Endometrial microvascular endothelial cells (primary cell): ENCODE data around the gene MAT2B. TPM values are rescaled to one million over a fixed set of nuclear protein-coding genes. Genes with fewer than 3 reads are reported as not detected.
"Not testable (repeated sequence)": the region's sequence is repeated elsewhere in the genome, so short reads cannot be mapped to it uniquely, and the experiment has no call there.

ENCODE experiments used
- in situ Hi-C: cut with HindIII; loops from 2 replicates; pipeline ENCODE4 v1.10.0; 2017; ENCODE audit warnings: low sequenced_read_pairs, low pct_unique_long_range_greater_than_20kb; ENCODE audit errors: inconsistent ontology term
- total RNA-seq: library from RNA; depleted of rRNA; stranded (reverse); fragments of >200 nt; gene quantifications from one replicate; pipeline ENCODE4 v1.2.3, GENCODE V29; 2015; ENCODE audit errors: inconsistent ontology term

MAT2B gene
- total RNA-seq, 1 donor from 2014 or later: 189 TPM

DNA sequence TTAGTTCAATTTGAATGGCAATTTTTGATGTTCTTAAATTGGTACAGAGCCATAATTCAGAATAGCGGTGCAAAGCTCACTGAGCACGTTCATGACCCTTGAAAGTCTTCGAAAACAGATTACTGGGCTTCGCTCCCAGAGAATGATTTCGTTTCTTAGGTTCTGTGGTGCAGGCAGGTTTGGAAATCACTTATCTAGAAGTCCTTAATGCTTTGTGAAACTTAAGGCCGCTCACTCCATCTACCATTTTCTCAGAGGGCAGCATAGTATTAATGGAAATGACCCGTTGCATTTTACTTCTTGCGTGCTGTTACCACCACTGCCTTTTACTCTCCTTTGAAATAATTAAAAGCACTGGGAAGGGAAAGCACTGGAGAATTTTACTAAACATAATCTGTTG lies 2.9 kb upstream of the MAT2B start:
- in situ Hi-C loops: no loop called here

DNA sequence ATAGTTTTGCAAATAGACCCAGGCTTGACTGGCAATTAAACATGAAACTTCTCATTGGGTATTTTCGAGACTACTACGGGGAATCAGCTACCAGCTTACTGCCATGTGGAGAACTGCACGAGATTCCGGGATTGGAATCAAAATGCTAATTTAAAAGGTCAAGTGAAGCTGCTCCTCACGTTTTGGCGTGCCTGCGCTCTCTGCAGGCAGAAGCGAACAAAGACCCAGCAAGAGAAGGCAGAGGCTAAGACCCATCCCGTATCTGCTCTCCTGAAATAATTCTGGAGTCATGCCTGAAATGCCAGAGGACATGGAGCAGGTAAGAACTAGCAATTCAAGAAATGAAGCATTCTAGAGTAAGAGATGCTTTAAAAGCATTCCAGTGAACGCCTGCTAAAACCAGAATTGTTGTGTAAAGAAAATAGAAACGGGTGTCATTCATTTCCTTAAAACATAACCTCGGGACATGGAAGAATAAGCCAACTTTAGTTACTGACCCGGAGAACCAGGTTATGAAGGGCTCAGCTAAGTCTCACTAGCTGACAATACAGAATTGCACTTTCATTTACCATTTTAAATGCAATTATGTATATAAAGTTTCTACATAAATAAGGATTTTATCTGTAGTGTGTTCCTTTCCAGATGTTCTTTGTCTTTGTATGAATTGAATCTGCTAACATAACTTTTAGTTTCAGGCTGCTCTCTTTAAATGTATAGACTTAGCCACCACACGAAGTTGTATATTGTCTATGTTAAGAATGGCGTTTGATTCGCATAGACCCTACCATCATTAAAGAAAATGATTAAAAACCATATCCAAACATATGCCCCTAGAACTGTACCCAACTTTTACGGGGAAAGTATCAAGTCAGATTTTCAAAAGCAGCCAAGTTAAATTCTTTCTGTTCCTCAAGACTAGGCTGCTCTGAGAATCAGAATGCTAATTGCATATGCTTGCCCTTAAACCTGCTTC lies 2.0 kb upstream of the MAT2B start:
- in situ Hi-C loops: no loop called here

GRCh38 chr5:163504079-163504931 lies 1.1 kb upstream of the MAT2B start:
- in situ Hi-C loops: no loop called here

DNA sequence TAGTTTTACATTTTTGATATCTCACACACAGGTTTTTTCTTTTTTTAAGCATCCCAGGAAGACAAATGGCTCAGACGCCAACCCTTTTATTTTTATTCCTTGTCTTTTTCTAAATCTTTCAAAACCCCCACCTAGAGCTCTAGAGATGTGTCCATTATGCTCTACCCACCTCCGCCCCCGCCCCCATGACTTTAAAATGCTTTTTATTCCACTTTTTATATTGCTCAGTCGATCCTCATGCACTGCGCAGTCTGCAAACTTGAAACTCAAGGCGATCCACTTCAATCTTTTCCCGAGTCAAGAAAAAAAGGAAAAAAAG lies 411 bp upstream of the MAT2B start:
- in situ Hi-C loops: no loop called here

DNA sequence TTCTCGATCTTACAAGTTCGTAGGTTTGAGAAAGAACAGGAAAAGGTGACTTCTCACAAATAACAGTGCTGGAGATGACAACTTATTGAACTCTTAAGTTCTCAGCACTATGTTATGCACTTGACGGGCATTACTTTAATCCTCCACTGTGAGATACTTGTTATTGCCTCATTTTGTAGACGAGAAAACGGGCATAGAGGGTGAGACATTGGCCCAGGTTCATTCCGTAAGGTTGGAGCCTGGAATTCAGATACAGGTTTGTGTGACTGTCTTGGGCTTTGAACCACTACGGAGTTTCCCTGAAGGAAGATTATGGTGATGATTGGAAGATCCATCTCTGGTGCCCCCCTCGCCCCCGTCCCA lies 657 bp downstream of the MAT2B start:
- in situ Hi-C loops: no loop called here

- in situ Hi-C loops: no loop called here
These were observed 1.3 kb downstream of the MAT2B start for GRCh38 chr5:163506726-163507125.

DNA sequence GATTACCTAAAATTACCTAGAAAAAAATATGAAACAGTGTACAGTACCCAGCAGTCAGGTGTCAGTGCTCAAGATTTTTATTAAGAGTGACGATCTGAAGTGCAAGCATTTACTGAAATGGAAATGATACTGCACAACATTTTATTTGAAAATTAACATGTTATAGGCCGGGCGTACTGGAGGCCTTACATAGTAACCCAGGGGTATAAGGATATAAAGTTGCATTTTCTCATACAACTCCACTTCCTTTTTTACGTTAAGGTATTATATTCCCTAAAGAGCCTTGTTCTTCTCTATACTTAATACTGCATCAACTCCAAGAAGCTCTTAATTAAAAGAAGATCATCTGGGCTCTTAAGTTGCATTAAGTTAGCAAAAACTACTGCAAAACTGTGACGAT lies 3.3 kb downstream of the MAT2B start:
- in situ Hi-C loops: no loop called here

DNA sequence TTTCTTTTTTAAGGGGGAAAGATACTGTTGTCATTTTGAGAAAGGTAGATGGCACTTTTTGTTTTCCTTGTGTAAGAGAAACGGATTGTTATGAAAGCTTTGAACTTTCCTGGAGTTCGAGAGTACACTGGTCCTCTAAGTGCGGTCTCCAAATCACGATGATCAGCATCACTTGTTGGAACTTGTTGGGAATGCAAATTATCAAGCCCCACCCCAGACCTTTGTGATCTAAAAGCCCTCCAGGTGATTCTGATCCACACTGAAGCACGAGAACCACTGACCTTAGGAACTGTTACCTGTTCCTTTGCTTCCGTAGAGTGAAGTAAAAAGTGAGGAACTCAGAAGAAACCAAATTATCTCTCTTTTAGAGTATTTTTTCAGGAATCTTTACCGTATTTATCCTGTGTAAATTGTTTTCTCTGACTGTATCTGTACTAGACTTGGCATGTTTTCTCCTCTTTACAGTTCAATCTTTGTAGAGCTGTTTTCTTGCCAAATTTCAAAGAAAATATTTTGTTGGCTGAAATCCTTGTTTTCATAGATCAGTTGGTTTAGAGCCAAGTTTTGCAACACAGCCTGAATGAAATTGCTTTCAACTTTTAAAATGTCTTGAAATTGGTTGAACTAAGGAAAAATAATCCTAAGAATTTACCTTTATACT lies 4.0 kb downstream of the MAT2B start:
- in situ Hi-C loops: no loop called here

DNA sequence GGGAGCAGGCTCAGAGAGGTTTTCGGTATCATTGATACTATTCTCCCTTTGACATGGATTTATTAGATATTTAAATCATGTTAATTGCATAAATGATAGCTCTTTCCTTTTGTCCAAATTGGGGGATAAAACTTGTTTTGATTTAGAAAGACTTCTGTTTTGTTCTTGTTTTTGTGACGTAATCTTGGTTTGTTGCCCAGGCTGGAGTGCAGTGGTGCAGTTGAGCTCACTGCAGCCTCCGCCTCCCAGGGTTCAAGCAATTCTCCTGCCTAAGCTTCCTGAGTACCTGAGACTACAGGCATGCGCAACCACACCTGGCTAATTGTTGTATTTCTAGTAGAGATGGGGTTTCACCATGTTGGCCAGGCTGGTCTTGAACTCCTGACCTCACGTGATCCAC lies 7.1 kb downstream of the MAT2B start:
- in situ Hi-C loops: no loop called here

- in situ Hi-C loops: no loop called here
These were observed 19.7 kb downstream of the MAT2B start for GRCh38 chr5:163525096-163525495.

DNA sequence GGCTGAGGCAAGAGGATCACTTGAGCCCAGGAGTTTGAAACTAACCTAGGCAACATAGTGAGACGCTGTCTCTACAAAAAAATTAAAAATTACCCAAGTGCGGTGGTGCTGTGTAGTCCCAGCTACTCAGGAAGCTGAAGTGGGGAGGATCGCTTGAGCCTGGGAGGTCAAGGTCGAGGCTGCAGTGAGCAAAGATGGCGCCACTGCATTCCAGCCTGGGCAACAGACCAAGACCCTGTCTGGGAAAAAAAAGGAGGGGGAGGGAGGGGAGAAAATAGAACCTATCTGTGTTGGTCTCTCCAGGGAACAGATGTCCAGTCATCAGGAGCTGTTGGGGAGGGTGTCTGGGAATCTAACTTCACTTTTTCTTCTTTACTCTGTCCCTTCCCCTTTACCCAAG lies 24.3 kb downstream of the MAT2B start:
- in situ Hi-C loops: no loop called here

DNA sequence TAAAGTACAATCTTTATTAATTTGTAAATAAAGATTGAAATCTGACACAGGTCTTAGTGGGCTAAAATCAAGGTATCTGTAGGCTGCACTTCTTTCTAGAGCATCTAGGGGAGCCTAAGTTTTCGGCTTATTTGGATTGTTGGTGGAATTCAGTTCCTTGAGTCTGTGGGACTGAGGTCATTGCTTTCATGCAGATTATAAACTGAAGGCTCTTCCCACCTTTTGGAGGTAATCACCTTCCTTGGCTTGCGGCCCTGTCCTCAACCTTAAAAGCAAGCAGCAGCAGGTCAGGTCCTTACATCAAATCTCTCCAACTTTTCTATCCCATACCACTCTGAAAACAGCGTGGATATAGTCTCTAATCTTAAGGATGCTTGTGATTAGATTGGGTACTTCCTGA lies 25.9 kb downstream of the MAT2B start:
- in situ Hi-C loops: no loop called here

DNA sequence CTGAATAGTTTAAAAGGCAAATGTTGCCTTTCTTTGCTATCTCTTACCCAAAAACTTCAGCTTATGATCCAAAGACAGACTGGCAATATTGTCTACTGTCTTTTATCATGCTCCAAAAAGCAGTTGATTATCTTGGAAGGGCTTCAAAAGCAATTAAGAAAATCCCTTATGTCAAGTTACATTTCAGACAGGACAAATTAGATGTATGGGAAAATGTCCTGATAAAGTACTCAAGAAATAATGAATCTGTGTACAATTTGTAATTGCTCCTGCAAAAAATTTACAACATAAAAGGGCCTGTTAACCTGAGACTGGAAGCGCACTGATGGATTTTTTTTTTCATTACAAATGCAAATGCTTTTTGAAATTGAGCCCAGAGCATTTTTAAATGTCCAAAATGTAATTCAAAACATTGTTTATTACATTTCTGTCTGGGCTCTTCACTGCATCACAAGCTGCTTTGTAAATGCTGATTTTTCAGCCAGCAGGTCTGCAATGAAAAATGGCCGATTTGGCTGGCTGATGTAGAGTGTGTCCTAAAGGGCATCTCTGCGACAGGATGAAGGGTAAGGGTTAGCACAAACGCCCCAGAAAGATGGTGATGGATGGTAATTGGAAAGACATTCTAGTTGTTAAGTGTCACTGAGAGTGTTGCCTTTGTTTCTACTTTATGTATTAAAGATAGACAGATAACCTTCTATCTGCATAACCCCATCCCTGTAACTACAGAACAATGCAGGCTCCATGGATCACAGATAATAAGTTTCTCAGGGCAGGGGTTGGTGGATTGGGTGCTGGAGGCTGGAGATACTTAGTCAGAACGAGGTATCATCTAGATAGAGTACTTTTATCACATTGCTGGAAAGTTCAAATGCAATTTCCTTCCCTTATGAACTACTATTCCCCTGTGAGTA lies 27.0 kb downstream of the MAT2B start:
- in situ Hi-C loops: no loop called here

- in situ Hi-C loops: no loop called here
These were observed 27.8 kb downstream of the MAT2B start for GRCh38 chr5:163533223-163533622.

- in situ Hi-C loops: no loop called here
These were observed 29.2 kb downstream of the MAT2B start for GRCh38 chr5:163534492-163535094.

DNA sequence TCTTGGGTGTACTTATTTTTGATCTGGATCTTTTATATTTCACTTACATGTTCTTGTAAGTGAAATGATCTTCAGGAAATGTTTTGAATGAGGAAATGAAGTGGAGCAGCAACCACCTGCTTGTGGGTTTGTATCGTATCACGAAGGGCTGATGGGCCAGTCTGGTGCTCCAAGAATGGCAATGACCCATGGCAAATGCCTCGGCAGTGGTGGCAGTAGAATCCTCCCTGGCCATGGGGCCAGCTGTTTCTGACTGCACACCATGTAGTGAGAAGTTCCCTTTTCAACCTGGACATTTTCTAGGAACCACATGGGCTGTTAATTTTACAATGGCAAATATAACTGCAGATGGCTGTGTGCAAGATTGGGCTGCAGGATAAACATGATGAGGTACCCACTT lies 29.9 kb downstream of the MAT2B start:
- in situ Hi-C loops: no loop called here

- in situ Hi-C loops: not testable (repeated sequence)
These were observed 31.0 kb downstream of the MAT2B start for GRCh38 chr5:163536442-163536841.

GRCh38 chr5:163540696-163541095 lies 35.3 kb downstream of the MAT2B start:
- in situ Hi-C loops: no loop called here
